T-cell (primary cell): ENCODE measurements around the gene TNFAIP3. TPM values are rescaled to one million over a fixed set of nuclear protein-coding genes. Genes with fewer than 3 reads are reported as not detected.
"Not testable (repeated sequence)": the region's sequence is repeated elsewhere in the genome, so short reads cannot be mapped to it uniquely, and the experiment has no call there.

Experiments
- ATAC-seq, 4 experiments: fragments of 200-7000 bp in 3 of 4; fragments of 150-1000 bp in 1 of 4; cut with Tn5 transposase; replicated peaks in 1 of 4; 1 replicate in 3 of 4; 2 replicates in 1 of 4; pipeline ENCODE4 v1.10.0; 2021; ENCODE audit warnings: moderate library complexity in 3 of 4, mild to moderate bottlenecking in 2 of 4, moderate number of reproducible peaks in 1 of 4
- CTCF ChIA-PET, 2 donors: fragments of 300-600 bp; sonication (Branson Sonifier 250); formaldehyde crosslinking; loops; one replicate each; lab custom pipeline; 2022; ENCODE audit warnings: antibody characterized with exemption in 2 of 2; lab: Charles Lee
- POLR2A ChIA-PET, 2 donors: fragments of 300-600 bp; sonication (Branson Sonifier 250); formaldehyde crosslinking; loops; one replicate each; lab custom pipeline; 2022; ENCODE audit warnings: antibody characterized with exemption in 2 of 2; lab: Charles Lee
- DNase-seq, 35 experiments: peaks; one replicate each; pipeline versions ENCODE4 v3.0.0 to v3.0.0-alpha.2; 2013 to 2023
- H3K27ac ChIP-seq: one replicate; pipeline ENCODE4 v1.5.1; 2013; ENCODE audit warnings: low read length
- H3K27me3 ChIP-seq, 2 experiments: replicated peaks in 1 of 2; 1 replicate in 1 of 2; 2 replicates in 1 of 2; pipeline versions ENCODE4 v1.6.1 to v1.7.0; 2013; ENCODE audit warnings: low read length in 1 of 2, mixed read lengths in 1 of 2; ENCODE audit not compliant: control insufficient read depth in 2 of 2, insufficient read depth in 2 of 2; ENCODE audit errors: extremely low read depth in 1 of 2
- H3K36me3 ChIP-seq, 2 donors: 1 replicate in 1 of 2; 2 replicates in 1 of 2; pipeline versions ENCODE4 v1.6.1 to v1.7.0; 2013; ENCODE audit warnings: low read length in 1 of 2; ENCODE audit not compliant: control insufficient read depth in 2 of 2, insufficient read depth in 1 of 2; ENCODE audit errors: extremely low read depth in 1 of 2
- H3K4me1 ChIP-seq, 2 experiments: 1 replicate in 1 of 2; 2 replicates in 1 of 2; pipeline versions ENCODE4 v1.6.1 to v1.7.0; 2013; ENCODE audit warnings: low read length in 2 of 2, mixed read lengths in 1 of 2; ENCODE audit not compliant: insufficient read depth in 2 of 2, control insufficient read depth in 1 of 2; ENCODE audit errors: extremely low read depth in 1 of 2
- H3K4me3 ChIP-seq, 2 donors: 1 replicate in 1 of 2; 2 replicates in 1 of 2; pipeline versions ENCODE4 v1.5.1 to v1.7.0; 2013; ENCODE audit warnings: mild to moderate bottlenecking in 2 of 2, low read length in 1 of 2, moderate library complexity in 1 of 2; ENCODE audit not compliant: control insufficient read depth in 1 of 2; ENCODE audit errors: extremely low read depth in 1 of 2
- H3K9me3 ChIP-seq: 2 replicates; pipeline ENCODE4 v1.7.0; 2013
- H3K27ac Mint-ChIP-seq, 2 donors: one replicate each; pipeline ENCODE4 v1.8.0; 2020 to 2021; ENCODE audit warnings: mild to moderate bottlenecking in 2 of 2, mixed read lengths in 2 of 2
- H3K27me3 Mint-ChIP-seq, 2 donors: one replicate each; pipeline ENCODE4 v1.8.0; 2021 to 2022; ENCODE audit warnings: mixed read lengths in 2 of 2
- H3K36me3 Mint-ChIP-seq: one replicate; pipeline ENCODE4 v1.8.0; 2021; ENCODE audit warnings: mixed read lengths
- H3K4me1 Mint-ChIP-seq, 3 donors: one replicate each; pipeline ENCODE4 v1.8.0; 2020 to 2022; ENCODE audit warnings: mixed read lengths in 3 of 3, mild to moderate bottlenecking in 1 of 3
- H3K4me3 Mint-ChIP-seq, 3 donors: one replicate each; pipeline ENCODE4 v1.8.0; 2020 to 2022; ENCODE audit warnings: mild to moderate bottlenecking in 3 of 3, mixed read lengths in 3 of 3, moderate library complexity in 3 of 3
- H3K9me3 Mint-ChIP-seq, 3 donors: one replicate each; pipeline ENCODE4 v1.8.0; 2020 to 2022; ENCODE audit warnings: mixed read lengths in 3 of 3
- WGBS: methylation state at CpG from one replicate; pipeline ENCODE4 v1.1.5; 2013; ENCODE audit warnings: missing lambda C conversion rate; ENCODE audit not compliant: insufficient coverage; 5-methylcytosine and 5-hydroxymethylcytosine counted together
- total RNA-seq, 35 experiments: library from RNA in 6 of 35; stranded (reverse) in 6 of 35; fragments of 120-200 nt in 1 of 35; gene quantifications; one replicate each; pipeline versions ENCODE4 v1.2.1 to v1.2.4 and lab custom pipeline; 2013 to 2026

TNFAIP3 gene
- total RNA-seq, 5 donors from 2014 or later (not counting 1 experiment from before 2014, with no cell fraction given) = 109 to 2,994 (median 145) TPM

DNA sequence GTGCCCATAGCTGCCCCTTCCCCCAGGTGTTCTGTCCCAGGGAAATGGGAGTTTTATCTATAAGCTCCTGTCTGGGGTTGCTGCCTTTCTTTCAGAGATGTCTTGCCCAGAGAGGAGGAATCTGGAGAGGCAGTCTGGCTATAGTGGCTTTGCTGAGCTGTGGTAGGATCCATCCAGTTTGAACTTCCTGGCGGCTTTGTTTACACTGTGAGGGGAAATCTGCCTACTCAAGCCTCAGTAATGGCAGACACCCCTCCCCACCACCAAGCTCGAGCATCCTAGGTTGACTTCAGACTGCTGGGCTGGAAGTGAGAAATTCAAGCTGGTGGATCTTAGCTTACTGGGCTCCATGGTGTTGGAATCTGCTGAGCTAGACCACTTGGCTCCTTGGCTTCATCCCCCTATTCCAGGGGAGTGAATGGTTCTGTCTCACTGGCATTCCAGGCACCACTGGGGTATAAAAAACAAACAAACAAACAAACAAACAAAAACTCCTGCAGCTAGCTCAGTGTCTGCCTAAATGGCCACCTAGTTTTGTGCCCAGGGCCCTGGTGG lies 24.0 kb downstream of the TNFAIP3 start:
- no peaks in the 10 kb centered on the region for H3K27me3 Mint-ChIP-seq
- POLR2A ChIA-PET = interaction anchor here (0.6 to 1.4 kb wide), 3 partner anchors 19 to 647 kb away, joined by 3 read pairs; no protein-coding TSS in a partner anchor

GRCh38 chr6:137892271-137892708 lies 25.2 kb downstream of the TNFAIP3 start:
- Histone ChIP-seq H3K9me3 (no peaks in the 10 kb centered on the region), H3K36me3 (no peaks in the 10 kb centered on the region), H3K4me1 (no peaks in the 10 kb centered on the region), H3K27me3 (no peaks in the 10 kb centered on the region), H3K4me3 (no peak overlapping the region), H3K27ac (no peak overlapping the region)
- H3K9me3 Mint-ChIP-seq = peaks cover 6 to 11% (median 6%) of the 10 kb centered on the region in 3 donors
- no peaks in the 10 kb centered on the region for H3K27me3 Mint-ChIP-seq
- WGBS = no CpG with 5 or more reads among the region's 3 CpGs
- peaks cover 0 to 27% (median 0%) of the 10 kb centered on the region in 3 donors for H3K4me1 Mint-ChIP-seq
- H3K4me3 Mint-ChIP-seq = peak overlapping the region in 1 of 3 donors; percentile 7
- DNase-seq (no peak), ATAC-seq (peak in 1 of 4 experiments; percentile 10)
- H3K36me3 Mint-ChIP-seq = peaks cover 12% of the 10 kb centered on the region
- POLR2A ChIA-PET = no interaction called here
- CTCF ChIA-PET = interaction anchor here in 1 of 2 donors (0.9 kb wide), 1 partner anchor 52 kb away, joined by 3 read pairs; no protein-coding TSS in a partner anchor
- no peak overlapping the region for H3K27ac Mint-ChIP-seq

More for the DNA sequence above, 24.0 kb downstream of the TNFAIP3 start:
- Mint-ChIP-seq H3K36me3 (peaks cover 15% of the 10 kb centered on the region), H3K27ac (no peak overlapping the region), H3K4me3 (peak overlapping the region in 1 of 3 donors; percentile 7), H3K4me1 (peaks cover 0 to 40% (median 0%) of the 10 kb centered on the region in 3 donors), H3K9me3 (peaks cover 6 to 12% (median 11%) of the 10 kb centered on the region in 3 donors)
- no peak overlapping the region for H3K27ac ChIP-seq
- no peak overlapping the region for H3K4me3 ChIP-seq
- no peaks in the 10 kb centered on the region for H3K36me3 ChIP-seq
- ATAC-seq (peak in 1 of 4 experiments; percentile 6), DNase-seq (no peak)
- no peaks in the 10 kb centered on the region for H3K9me3 ChIP-seq
- CTCF ChIA-PET = interaction anchor here (0.5 to 1.0 kb wide), 2 partner anchors 9 to 54 kb away, joined by 3 read pairs; no protein-coding TSS in a partner anchor
- no peaks in the 10 kb centered on the region for H3K4me1 ChIP-seq
- H3K27me3 ChIP-seq = no peaks in the 10 kb centered on the region
- WGBS = no CpG with 5 or more reads among the region's 2 CpGs

GRCh38 chr6:137893181-137893580 lies 26.1 kb downstream of the TNFAIP3 start:
- peaks cover 6 to 9% (median 6%) of the 10 kb centered on the region in 3 donors for H3K9me3 Mint-ChIP-seq
- no peaks in the 10 kb centered on the region for H3K27me3 Mint-ChIP-seq
- Histone ChIP-seq H3K4me1 (no peaks in the 10 kb centered on the region), H3K27ac (no peak overlapping the region), H3K9me3 (no peaks in the 10 kb centered on the region), H3K36me3 (no peaks in the 10 kb centered on the region), H3K4me3 (no peak overlapping the region), H3K27me3 (no peaks in the 10 kb centered on the region)
- no peak overlapping the region for H3K27ac Mint-ChIP-seq
- H3K4me3 Mint-ChIP-seq = peak overlapping the region in 1 of 3 donors; percentile 43
- ChIA-PET CTCF (interaction anchor here (0.6 to 0.9 kb wide), 2 partner anchors 47 to 82 kb away, joined by 3 read pairs; no protein-coding TSS in a partner anchor), POLR2A (interaction anchor here in 1 of 2 donors (0.8 kb wide), 1 partner anchor 551 kb away, joined by 6 read pairs; no protein-coding TSS in a partner anchor)
- ATAC-seq (peak in 1 of 4 experiments; percentile 2), DNase-seq (no peak)
- WGBS = 100% methylated on average over 1 of the region's 3 CpGs
- H3K4me1 Mint-ChIP-seq = peaks cover 0 to 22% (median 0%) of the 10 kb centered on the region in 3 donors
- peaks cover 9% of the 10 kb centered on the region for H3K36me3 Mint-ChIP-seq

- no peaks in the 10 kb centered on the region for H3K27me3 ChIP-seq
- CTCF ChIA-PET = interaction anchor here (0.5 to 0.9 kb wide), 3 partner anchors 47 to 1213 kb away, joined by 3 to 4 read pairs (median 3); no protein-coding TSS in a partner anchor
- H3K36me3 ChIP-seq = no peaks in the 10 kb centered on the region
- Mint-ChIP-seq H3K4me3 (no peak overlapping the region), H3K9me3 (peaks cover under 1 to 4% (median under 1%) of the 10 kb centered on the region in 3 donors), H3K4me1 (peaks cover 0 to 17% (median 0%) of the 10 kb centered on the region in 3 donors), H3K36me3 (peaks cover 6% of the 10 kb centered on the region), H3K27ac (no peak overlapping the region), H3K27me3 (no peaks in the 10 kb centered on the region)
- no peaks in the 10 kb centered on the region for H3K4me1 ChIP-seq
- DNase-seq = no peak
- no peak overlapping the region for H3K27ac ChIP-seq
- H3K9me3 ChIP-seq = no peaks in the 10 kb centered on the region
- no peak overlapping the region for H3K4me3 ChIP-seq
- ATAC-seq = no peak
- POLR2A ChIA-PET = interaction anchor here in 1 of 2 donors (0.8 kb wide), 1 partner anchor 550 kb away, joined by 6 read pairs; no protein-coding TSS in a partner anchor
- WGBS = 80% methylated on average over 2 of the region's 2 CpGs
Measured at GRCh38 chr6:137893726-137894125, 26.7 kb downstream of the TNFAIP3 start.

DNA sequence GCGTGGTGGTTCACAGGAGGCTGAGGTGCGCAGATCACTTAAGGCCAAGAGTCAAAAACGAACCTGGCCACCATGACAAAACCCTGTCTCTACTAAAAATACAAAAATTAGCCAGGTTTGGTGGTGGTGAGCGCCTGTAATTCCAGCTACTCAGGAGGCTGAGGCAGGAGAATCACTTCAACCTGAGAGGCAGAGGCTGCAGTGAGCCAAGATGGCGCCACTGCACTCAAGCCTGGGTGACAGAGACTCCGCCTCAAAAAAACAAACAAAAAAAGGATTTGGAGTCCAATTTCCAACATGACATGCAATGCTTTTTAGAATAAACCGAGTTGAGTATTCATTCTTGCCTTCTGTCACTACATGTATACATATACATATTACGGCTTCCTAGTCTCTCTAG lies 27.3 kb downstream of the TNFAIP3 start:
- not testable (repeated sequence) for H3K27ac ChIP-seq, H3K9me3 ChIP-seq, H3K27me3 ChIP-seq, H3K27me3 Mint-ChIP-seq, H3K27ac Mint-ChIP-seq, H3K4me1 ChIP-seq, H3K4me3 Mint-ChIP-seq, DNase-seq, H3K36me3 ChIP-seq, H3K36me3 Mint-ChIP-seq, ATAC-seq, H3K9me3 Mint-ChIP-seq, H3K4me3 ChIP-seq
- WGBS = 100% methylated on average over 2 of the region's 8 CpGs
- ChIA-PET CTCF (interaction anchor here in 1 of 2 donors (0.5 to 0.9 kb wide), 2 partner anchors 17 to 1213 kb away, joined by 3 to 4 read pairs; no protein-coding TSS in a partner anchor), POLR2A (interaction anchor here (0.6 to 0.7 kb wide), 2 partner anchors 74 to 213 kb away, joined by 3 to 7 read pairs; partner anchors contain the start of gene PERP (in 1 of the 2))
- H3K4me1 Mint-ChIP-seq = peaks cover 0 to 16% (median 0%) of the 10 kb centered on the region in 3 donors

- Mint-ChIP-seq H3K27me3 (no peaks in the 10 kb centered on the region), H3K4me1 (peaks cover 0 to 13% (median 0%) of the 10 kb centered on the region in 3 donors), H3K9me3 (peaks cover 0 to 3% (median 0%) of the 10 kb centered on the region in 3 donors), H3K36me3 (peaks cover 3% of the 10 kb centered on the region), H3K27ac (no peak overlapping the region), H3K4me3 (no peak overlapping the region)
- DNase-seq (no peak), ATAC-seq (peak in 1 of 4 experiments; percentile 2)
- CTCF ChIA-PET = interaction anchor here in 1 of 2 donors (0.9 kb wide), 1 partner anchor 18 kb away, joined by 3 read pairs; no protein-coding TSS in a partner anchor
- Histone ChIP-seq H3K27ac (no peak overlapping the region), H3K9me3 (no peaks in the 10 kb centered on the region), H3K4me3 (no peak overlapping the region), H3K4me1 (no peaks in the 10 kb centered on the region), H3K27me3 (no peaks in the 10 kb centered on the region), H3K36me3 (no peaks in the 10 kb centered on the region)
- POLR2A ChIA-PET = interaction anchor here (0.6 to 0.7 kb wide), 3 partner anchors 74 to 579 kb away, joined by 3 to 7 read pairs (median 3); partner anchors contain the start of gene PERP (in 1 of the 2)
- 100% methylated on average over 1 of the region's 4 CpGs for WGBS
Measured at GRCh38 chr6:137894779-137895385, 27.8 kb downstream of the TNFAIP3 start.
